ENCODE data around the gene CXCR5. TPM values are rescaled to one million over a fixed set of nuclear protein-coding genes. Genes with fewer than 3 reads are reported as not detected.

CXCR5 gene
- total RNA-seq, 4 donors from 2014 or later = not detected

- 0% methylated on average over 5 to 6 of the region's 26 CpGs for WGBS, 2 donors
- TF ChIP-seq CTCF (IDR thresholded peaks at IDR 0.05) = no peak
- no peak for TF ChIP-seq POLR2A (IDR thresholded peaks at IDR 0.05)
- intact Hi-C loops (cut with DNase I) = no loop called here
- no peaks in the 10 kb centered on the region for H3K36me3 ChIP-seq
- no peaks in the 10 kb centered on the region for H3K9me3 ChIP-seq
- peak overlapping the region; percentile 97 to 99 (median 99) for H3K27ac ChIP-seq
- peak in 1 of 2 donors; percentile 70 for DNase-seq
- H3K4me1 ChIP-seq = peaks cover 13 to 33% of the 10 kb centered on the region in 2 donors
- H3K27me3 ChIP-seq = no peaks in the 10 kb centered on the region
- peak overlapping the region; percentile 49 to 76 (median 75) for H3K4me3 ChIP-seq (replicated peaks in 1 of 3)
Measured at GRCh38 chr11:118928870-118929500, 45.3 kb downstream of the CXCR5 start.

GRCh38 chr11:118929501-118930093 is 45.9 kb downstream of the CXCR5 start:
- no peaks in the 10 kb centered on the region for H3K36me3 ChIP-seq
- H3K4me1 ChIP-seq = peaks cover 7 to 32% of the 10 kb centered on the region in 2 donors
- H3K27me3 ChIP-seq = no peaks in the 10 kb centered on the region
- peak; percentile 93 to 94 for DNase-seq
- H3K27ac ChIP-seq = peak overlapping the region; percentile 97 to 99 (median 99)
- WGBS, 2 donors = 0 to 1% methylated on average over 18 to 21 of the region's 26 CpGs
- peak overlapping the region; percentile 49 to 76 (median 75) for H3K4me3 ChIP-seq (replicated peaks in 1 of 3)
- intact Hi-C loops (cut with DNase I) = no loop called here
- TF ChIP-seq POLR2A (IDR thresholded peaks at IDR 0.05) (no peak), CTCF (IDR thresholded peaks at IDR 0.05) (peak in 1 of 6 experiments; percentile 10)
- H3K9me3 ChIP-seq = no peaks in the 10 kb centered on the region

DNA sequence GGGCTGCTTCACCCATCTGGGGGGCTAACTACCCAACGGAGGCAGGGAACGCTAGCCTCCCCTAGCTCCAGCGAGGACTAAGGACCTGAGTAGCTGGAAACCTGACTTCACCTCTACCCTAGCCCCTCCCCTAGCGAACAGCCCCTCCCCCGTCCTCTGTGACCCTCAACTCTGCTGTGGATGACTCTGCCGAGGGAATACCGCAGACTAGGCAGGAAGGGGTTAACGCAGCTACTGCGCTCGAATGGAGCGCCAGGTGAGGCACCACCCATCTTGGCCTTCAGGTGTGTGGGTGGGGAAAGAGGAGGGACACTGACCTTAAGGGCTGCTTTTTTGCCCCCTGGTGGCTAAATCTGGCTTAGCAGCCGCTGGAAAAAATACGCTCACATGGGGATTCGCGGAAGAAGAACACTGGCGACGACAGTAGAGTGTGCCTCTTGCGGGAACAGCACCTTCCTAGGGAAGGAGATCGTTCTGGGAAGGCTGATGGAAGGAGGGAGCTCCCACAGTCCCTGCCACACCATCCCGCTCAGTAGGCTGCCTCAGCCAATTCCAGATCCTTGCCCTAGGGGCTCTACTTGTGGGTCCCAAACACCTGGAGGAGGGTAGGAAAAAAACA is 46.5 kb downstream of the CXCR5 start:
- peak overlapping the region; percentile 49 to 76 (median 75) for H3K4me3 ChIP-seq (replicated peaks in 1 of 3)
- no peaks in the 10 kb centered on the region for H3K9me3 ChIP-seq
- no peaks in the 10 kb centered on the region for H3K36me3 ChIP-seq
- H3K27me3 ChIP-seq = no peaks in the 10 kb centered on the region
- DNase-seq = peak; percentile 94 to 96
- TF ChIP-seq CTCF (IDR thresholded peaks at IDR 0.05) (peak; percentile 88 to 99 (median 96)), POLR2A (IDR thresholded peaks at IDR 0.05) (peak in 1 of 2 donors; percentile 36)
- peak overlapping the region; percentile 97 to 99 (median 99) for H3K27ac ChIP-seq
- intact Hi-C loops (cut with DNase I) = no loop called here
- peaks cover 7 to 32% of the 10 kb centered on the region in 2 donors for H3K4me1 ChIP-seq
- 1 to 2% methylated on average over 20 of the region's 20 CpGs for WGBS, 2 donors

DNA sequence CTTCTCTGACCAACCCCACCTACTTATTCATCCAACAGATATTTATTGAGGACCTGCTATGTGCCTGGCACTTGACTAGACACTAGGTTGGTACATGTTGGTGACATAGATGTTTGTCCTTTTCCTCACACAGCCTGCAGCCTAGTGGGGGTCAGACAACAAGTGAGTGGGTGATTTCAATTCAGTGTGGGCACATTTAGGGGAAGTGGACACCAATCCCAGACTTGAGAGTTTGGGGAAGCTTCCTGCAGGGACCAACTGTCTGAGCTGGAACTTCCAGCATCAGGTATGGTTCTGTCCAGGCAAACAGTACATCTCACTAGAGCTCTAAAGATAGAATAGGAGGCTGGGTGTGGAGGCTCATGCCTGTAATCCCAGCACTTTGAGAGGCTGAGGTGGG is 47.9 kb downstream of the CXCR5 start:
- no peak overlapping the region for H3K4me3 ChIP-seq (replicated peaks in 1 of 3)
- no peaks in the 10 kb centered on the region for H3K27me3 ChIP-seq
- H3K9me3 ChIP-seq = no peaks in the 10 kb centered on the region
- no peaks in the 10 kb centered on the region for H3K36me3 ChIP-seq
- TF ChIP-seq POLR2A (IDR thresholded peaks at IDR 0.05) = no peak
- TF ChIP-seq CTCF (IDR thresholded peaks at IDR 0.05) = no peak
- DNase-seq = no peak
- intact Hi-C loops (cut with DNase I) = no loop called here
- H3K4me1 ChIP-seq = peaks cover 7 to 26% of the 10 kb centered on the region in 2 donors
- H3K27ac ChIP-seq = no peak overlapping the region

GRCh38 chr11:118933486-118933885 is 49.8 kb downstream of the CXCR5 start:
- H3K27me3 ChIP-seq = no peaks in the 10 kb centered on the region
- intact Hi-C loops (cut with DNase I) = no loop called here
- H3K9me3 ChIP-seq = no peaks in the 10 kb centered on the region
- WGBS, 2 donors = 32 to 36% methylated on average over 4 of the region's 4 CpGs
- no peaks in the 10 kb centered on the region for H3K36me3 ChIP-seq
- H3K4me1 ChIP-seq = peaks cover 3 to 19% of the 10 kb centered on the region in 2 donors
- no peak for DNase-seq
- no peak overlapping the region for H3K4me3 ChIP-seq (replicated peaks in 1 of 3)
- TF ChIP-seq POLR2A (IDR thresholded peaks at IDR 0.05) (no peak), CTCF (IDR thresholded peaks at IDR 0.05) (no peak)
- H3K27ac ChIP-seq = no peak overlapping the region
